GM10266 (cell line): ENCODE measurements around the gene LSM12.
"Not testable (repeated sequence)": the region's sequence is repeated elsewhere in the genome, so short reads cannot be mapped to it uniquely, and the experiment has no call there.

Experiments
- DNase-seq: peaks from one replicate; pipeline ENCODE4 v3.0.0; 2012; ENCODE audit errors: extremely low spot score
- CTCF ChIP-seq: IDR thresholded peaks from 2 replicates; pipeline ENCODE4 v1.5.1; 2012; ENCODE audit warnings: mild to moderate bottlenecking, low read depth; ENCODE audit not compliant: control insufficient read depth, insufficient read depth; ENCODE audit errors: missing control alignments

Gene LSM12

GRCh38 chr17:44049294-44050060 is 17.0 kb downstream of the LSM12 start:
- DNase-seq: no peak
- no peak for TF ChIP-seq CTCF

GRCh38 chr17:44046893-44047292 is 19.6 kb downstream of the LSM12 start:
- DNase-seq: not testable (repeated sequence)

- no peak for DNase-seq
- no peak for TF ChIP-seq CTCF
Observed at GRCh38 chr17:44045486-44045885, 21.0 kb downstream of the LSM12 start.

GRCh38 chr17:44044071-44044470 is 22.4 kb downstream of the LSM12 start:
- no peak for TF ChIP-seq CTCF
- no peak for DNase-seq

GRCh38 chr17:44043272-44043696 is 23.2 kb downstream of the LSM12 start:
- no peak for TF ChIP-seq CTCF
- no peak for DNase-seq

- no peak for DNase-seq
- no peak for TF ChIP-seq CTCF
Observed at GRCh38 chr17:44039829-44040635, 26.4 kb downstream of the LSM12 start.

- TF ChIP-seq CTCF: no peak
- no peak for DNase-seq
Observed at GRCh38 chr17:44038604-44039011, 27.9 kb downstream of the LSM12 start.

- no peak for DNase-seq
Observed at GRCh38 chr17:44037471-44037870, 29.0 kb downstream of the LSM12 start.

GRCh38 chr17:44034688-44035087 is 31.8 kb downstream of the LSM12 start:
- DNase-seq: not testable (repeated sequence)

More at GRCh38 chr17:44037471-44037870, 29.0 kb downstream of the LSM12 start:
- no peak for TF ChIP-seq CTCF
